GM12891 (cell line): ENCODE measurements around the gene AIFM2.

ENCODE experiments used
- POLR2A ChIP-seq: IDR thresholded peaks from 2 replicates; pipeline ENCODE4 v1.6.1; 2011; ENCODE audit warnings: low read depth, low read length, control low read depth
- POLR2AphosphoS5 ChIP-seq: IDR thresholded peaks from 2 replicates; pipeline ENCODE4 v1.6.1; 2011; ENCODE audit warnings: low read depth, low read length, control low read depth
- SPI1 ChIP-seq: IDR thresholded peaks from 2 replicates; pipeline ENCODE4 v1.6.1; 2011; ENCODE audit warnings: low read depth, low read length, control low read depth
- TAF1 ChIP-seq: IDR thresholded peaks from 2 replicates; pipeline ENCODE4 v1.6.1; 2011; ENCODE audit warnings: low read depth, low read length, control low read depth

DNA sequence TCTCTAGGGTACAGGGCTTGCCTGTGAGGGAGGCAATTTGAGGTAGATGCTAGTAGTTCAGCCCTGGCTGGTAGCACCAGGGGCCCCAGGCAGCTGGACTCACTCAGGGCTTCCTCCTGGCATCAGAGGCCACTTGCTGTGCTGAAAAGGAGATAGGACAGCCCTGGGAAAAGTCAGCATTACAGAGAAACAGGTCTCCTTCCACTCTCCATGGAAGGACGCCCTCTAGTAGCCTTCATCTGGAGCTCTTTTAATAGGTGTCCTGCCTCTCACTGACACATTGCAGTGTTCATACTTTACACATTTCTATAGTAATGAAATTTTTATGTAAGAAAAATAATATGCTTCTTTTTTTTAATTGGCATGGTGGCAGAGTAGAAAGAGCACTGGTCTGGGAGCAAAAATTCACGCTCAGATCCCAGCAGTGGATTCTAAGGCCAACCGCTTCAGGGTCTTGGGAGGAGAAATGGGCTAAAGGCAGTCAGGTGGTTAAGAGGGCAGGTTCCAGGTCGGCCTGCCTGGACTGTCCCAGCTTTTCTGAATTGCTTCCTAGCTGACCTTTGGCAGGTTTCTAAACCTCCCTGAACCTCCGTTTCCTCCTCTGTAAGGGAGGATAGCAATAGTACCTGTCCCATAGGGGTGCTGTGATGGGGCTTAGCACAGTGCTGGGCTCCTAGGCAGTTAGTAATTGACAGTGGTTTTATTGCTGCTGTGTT is 35.8 kb downstream of the AIFM2 start:
- TF ChIP-seq POLR2AphosphoS5, result no peak
- no peak for TF ChIP-seq POLR2A
- no peak for TF ChIP-seq TAF1
- TF ChIP-seq SPI1, result no peak
